Measurements from ENCODE around the gene SORD.
"Not testable (repeated sequence)": the region's sequence is repeated elsewhere in the genome, so short reads cannot be mapped to it uniquely, and the experiment has no call there.

The SORD gene

DNA sequence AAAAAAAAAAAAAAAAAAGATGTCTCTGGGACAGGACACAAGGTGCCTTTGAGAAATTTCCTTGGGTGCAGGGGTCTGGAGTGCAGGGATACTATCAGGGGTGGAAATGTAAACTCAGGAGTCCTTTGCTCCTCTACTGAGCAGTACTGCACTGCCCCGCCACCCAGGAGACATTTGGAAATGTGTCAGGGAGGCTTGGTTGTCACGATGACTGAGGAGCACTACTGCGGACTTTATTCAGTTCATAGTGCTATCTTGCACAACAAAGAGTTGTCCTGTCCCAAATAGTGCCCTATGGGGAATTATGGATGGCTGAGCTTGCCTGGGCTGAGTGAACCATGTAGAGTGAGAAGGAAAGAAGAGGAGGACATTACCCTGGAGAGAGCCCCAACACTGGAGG lies 2.6 kb downstream of the SORD start:
- DNase-seq, result not testable (repeated sequence)

DNA sequence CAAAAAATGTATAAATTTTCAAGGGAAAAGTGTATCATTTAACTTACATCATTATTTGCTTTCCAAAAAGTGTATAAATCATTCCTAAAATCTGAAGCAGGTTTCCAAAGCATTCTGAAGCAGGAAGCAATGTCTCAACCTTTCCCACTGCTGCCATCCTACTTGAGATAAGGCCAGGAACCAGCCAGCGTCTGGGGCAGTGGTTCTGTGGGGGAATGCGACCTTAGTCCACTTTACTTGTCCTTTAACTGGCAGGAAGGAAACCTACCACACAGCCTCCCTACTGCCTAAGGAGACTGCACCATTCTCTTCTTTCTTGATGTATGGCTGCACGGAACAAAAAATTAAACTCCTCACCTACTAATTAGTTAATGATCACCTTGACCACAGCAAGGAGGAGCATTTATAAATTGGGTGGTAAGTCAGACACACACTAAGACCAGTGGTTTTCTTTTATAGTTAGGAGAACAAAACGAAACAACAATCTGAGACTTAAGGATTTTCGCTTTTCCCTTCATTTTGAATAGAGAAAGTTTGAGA lies 3.7 kb downstream of the SORD start:
- DNase-seq, result no peak

DNA sequence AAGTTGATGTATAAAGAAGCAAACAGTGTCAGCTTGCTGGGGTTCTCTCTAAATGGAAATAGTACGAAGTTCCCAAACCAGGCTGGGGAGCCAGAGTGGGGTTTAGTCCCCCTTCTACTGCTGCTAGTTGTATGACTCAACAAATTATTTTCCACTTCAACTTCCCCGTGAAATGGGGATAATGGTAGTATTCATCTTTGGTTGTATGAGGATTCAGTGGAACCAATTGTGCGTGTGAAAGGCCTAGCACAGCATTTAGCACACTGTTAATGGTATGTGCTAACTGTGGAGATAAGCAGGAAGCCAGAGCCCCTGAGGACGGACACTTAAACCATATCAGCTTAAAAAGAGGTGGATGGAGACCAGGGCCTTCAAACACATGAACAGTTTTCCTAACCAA lies 4.2 kb downstream of the SORD start:
- DNase-seq, result no peak

DNA sequence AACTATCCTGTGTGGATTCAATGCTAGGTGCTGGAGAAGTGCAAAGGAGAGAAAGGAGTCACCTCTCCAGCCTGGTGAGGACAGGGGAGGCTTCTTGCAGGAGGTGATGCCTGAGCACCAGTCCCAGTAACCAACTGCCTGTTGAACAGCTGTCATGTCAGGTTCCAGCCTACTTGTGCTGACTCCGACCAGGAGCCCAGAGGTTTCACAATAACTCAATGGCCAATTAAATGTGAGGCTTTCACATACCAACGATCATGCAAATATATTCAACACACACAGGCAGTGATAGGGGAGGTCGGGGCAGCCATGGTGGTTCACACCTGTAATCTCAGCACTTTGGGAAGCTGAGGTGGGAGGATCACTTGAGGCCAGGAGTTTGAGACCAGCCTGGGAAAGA lies 7.7 kb downstream of the SORD start:
- DNase-seq, result no peak

DNA sequence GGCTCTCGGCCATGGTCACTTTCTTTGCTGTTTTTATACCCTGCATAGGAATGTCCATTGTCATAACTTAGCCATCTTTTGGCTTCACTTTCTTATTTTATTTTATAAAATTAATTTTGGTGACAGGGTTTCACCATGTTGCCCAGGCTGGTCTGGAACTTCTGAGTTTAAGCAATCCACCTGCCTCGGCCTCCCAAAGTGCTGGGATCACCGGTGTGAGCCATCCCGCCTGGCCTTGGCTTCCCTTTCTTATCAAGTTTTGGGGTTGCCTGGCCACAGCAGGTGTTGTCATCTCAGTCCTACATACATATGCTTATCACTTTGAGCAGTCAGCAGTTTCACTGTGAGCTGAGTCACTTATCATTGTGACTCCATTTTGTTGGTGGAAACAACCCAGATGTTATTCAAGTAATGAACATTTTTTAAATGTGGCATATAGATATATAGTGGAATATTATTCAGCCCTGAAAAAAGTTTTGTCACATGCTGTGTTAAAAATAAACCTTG lies 8.6 kb downstream of the SORD start:
- not testable (repeated sequence) for DNase-seq

DNA sequence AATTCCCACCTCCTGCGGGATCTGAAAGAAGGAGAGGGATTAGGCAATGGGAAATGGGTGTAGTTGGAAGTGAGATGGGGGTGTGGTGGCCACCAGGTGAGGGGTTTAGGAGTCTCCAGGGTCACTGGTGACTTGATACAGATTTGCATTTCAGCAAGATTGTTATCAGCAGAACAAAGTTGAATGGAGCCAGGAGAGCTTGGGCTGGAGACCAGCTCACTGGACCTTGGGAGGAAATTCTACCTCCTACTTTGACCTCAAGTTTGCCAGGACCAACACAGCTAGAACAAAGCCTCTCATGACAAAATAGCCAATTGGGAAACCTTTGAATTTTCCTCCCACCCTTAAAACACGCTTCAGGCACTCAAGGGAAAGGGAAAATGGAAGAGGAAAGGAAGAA lies 9.5 kb downstream of the SORD start:
- DNase-seq, result not testable (repeated sequence)

DNA sequence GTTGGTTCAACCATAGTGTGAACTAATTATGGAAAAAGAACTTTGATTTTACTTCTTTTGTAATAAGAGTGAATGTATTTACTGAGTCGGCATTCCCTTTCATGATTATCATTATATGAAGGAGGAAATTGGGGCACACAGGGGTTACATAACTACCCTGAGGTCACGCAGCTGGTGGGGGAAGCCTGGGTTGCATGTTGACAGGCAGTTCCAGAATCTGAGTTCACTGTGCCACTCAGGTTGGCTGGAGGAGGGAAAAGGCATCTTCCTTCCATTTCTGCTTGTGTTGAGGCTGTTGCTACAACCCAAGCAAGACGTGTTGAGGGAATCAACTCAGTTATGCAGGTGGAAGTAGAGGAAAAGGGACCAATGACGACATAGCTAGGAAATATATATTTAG lies 11.1 kb downstream of the SORD start:
- not testable (repeated sequence) for DNase-seq

DNA sequence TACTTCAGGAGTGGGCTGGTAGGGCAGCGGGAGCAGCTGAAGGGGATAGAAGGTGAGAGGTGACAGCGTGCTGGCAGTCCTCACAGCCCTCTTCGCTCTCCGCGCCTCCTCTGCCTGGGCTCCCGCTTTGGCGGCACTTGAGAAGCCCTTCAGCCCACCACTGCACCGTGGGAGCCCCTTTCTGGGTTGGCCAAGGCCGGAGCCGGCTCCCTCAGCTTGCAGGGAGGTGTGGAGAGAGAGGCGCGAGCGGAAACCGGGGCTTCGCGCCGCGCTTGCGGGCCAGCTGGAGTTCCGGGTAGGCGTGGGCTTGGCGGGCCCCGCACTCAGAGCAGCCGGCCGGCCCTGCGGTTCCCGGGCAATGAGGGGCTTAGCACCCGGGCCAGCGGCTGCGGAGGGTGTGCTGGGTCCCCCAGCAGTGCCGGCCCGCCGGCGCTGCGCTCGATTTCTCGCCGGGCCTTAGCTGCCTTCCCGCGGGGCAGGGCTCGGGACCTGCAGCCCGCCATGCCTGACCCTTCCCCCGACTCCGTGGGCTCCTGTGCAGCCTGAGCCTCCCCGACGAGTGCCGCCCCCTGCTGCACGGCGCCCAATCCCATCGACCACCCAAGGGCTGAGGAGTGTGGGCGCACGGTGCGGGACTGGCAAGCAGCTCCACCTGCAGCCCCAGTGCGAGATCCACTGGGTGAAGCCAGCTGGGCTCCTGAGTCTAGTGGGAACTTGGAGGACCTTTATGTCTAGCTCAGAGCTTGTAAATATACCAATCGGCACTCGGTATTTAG lies 11.8 kb downstream of the SORD start:
- DNase-seq, result not testable (repeated sequence)

DNA sequence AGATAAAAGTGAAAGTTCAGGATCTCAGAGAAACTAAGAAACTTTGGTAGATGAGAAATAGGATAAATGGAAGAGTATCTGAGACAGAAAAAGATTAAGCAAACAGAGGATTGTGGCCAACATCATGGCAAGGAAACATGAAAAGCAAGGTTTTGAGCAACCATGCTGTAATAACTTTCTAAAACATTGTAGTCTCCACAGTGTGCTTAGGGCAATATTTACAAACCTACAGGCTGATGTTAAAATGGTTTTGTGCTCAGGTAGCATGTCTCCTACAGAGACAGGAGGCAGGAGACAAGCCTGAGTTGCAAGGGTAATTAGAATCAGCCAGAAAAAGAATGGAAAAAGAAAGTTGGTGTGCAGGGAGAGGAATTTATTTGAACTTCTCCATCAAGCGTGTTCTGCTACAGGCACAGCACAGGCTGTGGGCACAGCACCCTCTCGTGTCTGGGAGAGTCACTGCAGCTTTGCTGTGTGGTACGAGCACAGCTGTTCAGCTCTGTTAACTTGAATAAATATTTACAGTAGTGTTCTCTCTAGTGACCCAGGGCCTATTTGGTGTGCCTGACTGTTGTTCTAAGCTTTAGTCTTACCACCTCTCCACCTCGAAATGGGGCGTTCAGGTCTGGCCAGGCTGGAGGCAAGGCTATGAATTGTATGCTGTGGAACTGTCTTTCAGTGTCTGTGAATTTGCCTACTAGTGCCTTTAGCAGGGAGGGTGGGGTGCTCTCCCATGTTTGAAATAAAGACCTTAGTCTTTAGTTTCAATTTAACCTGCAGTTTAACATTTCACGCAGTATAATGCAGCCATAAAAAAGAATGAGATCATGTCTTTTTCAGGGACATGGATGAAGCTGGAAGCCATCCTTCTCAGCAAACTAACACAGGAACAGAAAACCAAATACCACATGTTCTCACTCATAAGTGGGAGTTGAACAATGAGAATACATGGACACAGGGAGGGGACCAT lies 14.1 kb downstream of the SORD start:
- DNase-seq, result peak; percentile 62

DNA sequence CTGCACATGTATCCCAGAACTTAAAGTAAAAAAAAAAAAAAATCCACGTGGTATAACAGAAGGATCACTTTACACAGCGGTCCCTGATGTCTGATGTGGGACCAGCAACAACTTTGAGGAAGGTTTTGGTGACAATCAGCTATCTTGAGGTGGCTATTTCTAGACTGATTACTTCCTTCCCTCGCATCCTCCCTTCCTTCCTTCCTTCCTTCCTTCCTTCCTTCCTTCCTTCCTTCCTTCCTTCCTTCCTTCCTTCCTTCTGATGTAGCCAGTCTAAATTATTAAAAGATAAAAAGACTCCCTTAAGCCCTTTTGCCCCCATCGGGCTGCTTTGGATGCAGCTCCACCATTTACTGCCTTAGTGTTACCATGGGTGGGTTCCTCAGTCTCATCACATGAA lies 14.9 kb downstream of the SORD start:
- DNase-seq, result no peak

DNA sequence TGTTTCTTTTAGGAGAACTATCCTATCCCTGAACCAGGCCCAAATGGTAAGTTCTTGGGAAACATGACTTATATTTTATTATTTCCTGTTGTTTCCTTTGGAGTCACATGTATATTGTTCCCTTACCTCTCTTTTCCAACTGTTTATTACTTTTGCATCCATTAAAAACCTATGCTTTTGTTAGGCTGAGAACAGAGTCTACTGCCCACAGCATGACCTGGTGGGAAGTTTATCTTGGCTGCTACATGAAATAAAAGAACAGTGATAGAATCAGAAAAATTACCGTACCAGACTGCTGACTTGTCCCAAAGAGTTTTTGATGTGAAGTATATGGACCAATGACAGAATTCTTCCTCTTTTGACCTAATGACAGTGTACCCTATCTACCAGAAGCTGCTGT lies 17.4 kb downstream of the SORD start:
- DNase-seq, result not testable (repeated sequence)

DNA sequence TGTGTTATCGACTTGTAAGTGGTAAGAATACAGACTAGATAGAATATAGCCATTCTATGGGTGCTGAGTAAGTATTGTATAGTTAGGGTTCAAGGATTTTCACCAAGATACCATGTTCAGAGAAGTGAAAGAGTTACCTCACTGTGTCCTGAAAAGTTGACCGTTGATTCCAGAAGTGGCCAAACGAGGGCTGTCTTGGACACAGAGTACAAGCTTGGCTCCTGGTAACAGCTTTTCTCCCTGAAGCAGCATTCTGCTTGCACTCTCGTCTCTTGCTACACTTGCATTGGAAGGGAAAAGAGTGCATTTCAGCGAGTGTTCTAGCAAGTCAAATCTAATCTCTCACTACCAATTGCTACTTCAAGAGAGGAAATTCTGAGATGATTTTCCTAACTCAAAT lies 18.5 kb downstream of the SORD start:
- not testable (repeated sequence) for DNase-seq

DNA sequence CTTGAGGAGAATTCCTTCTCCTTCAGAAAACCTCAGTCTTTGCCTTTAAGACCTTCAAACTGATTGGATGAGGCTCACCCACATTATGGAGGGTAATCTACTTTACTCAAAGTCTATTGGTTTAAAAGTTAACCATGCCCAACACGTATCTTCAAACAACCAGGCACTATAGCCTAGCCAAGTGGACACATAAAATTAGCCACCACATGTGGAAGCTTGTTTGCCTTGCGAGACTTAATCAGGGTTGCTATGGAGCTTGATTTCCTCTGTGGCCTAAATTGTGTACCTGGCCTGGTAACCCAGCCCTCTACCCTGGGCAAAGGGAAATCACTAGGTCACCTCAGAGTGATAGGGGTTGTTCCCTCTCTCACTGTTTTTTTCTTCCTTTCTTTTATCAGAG lies 19.9 kb downstream of the SORD start:
- not testable (repeated sequence) for DNase-seq

DNA sequence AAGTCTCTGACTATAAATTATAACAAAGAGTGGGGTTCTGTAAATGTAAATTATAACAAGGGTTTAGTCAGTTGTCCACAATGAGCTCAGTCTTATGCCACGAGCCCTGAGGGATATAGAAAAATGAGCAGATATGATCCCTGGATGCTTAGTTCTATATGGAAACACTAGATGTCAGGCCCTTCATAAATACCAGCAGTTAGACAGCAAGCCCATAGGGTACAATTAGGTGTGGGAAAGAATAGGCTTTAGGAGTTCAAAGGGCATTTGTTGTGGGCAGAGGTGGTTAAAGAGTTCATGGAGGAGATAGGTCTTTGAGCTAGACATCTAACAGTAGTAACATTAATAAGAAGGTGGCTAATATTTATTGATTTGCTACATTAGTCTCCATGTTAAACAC lies 21.3 kb downstream of the SORD start:
- not testable (repeated sequence) for DNase-seq

DNA sequence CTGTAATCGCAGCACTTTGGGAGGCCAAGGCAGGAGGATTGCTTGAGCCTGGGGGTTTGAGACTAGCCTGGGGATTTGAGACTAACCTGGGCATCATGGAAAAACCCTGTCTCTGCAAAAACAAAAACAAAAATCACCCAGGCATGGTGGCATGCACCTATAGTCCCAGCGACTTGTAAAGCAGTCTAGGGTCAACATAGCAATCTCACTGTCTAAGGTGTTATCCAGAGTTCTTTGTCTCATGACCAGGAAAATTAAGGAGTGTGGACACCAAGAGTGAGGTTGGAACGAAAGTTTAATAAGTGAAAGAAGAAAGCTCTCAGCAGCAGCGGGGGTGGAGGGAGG lies 25.4 kb downstream of the SORD start:
- DNase-seq, result not testable (repeated sequence)

DNA sequence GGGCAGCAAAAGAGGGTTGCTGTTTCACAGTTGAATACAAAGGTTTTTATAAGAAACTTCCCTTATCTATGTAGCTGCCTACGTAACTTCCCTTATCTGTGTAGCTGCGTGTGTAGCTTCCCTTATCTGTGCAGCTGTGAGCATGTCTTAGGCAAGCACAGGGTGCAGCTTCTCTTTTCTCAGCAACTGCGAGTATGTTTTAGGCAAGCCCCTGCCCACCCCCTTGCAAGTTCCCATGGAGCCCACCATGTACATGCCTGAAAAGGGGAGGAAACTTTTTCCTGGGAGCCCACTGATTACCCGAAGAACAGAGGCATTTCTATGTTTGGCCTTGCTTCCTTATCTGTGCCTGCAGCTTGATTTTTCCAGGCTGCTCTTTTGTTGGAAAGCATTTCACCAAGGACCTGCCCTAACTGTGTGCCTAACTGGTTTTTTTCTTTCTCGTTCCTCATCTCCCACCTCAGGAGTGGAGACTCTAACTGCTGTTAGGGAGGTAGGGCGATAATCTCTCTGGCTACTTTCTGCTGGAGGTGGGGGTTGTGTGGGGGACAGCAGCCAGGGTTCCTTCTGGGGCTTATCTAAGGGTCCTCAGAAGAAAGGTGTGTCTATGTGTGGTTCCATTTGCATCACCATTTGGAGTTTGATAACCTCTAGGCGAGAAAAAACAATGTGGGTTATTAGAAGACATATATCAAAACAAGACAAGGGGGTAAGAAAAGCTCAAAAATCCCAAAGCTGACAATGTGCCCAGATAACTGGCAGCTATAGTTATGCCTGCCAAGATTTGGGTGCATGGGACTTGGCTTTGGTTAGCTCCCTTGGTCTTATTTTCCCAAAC lies 26.0 kb downstream of the SORD start:
- no peak for DNase-seq

DNA sequence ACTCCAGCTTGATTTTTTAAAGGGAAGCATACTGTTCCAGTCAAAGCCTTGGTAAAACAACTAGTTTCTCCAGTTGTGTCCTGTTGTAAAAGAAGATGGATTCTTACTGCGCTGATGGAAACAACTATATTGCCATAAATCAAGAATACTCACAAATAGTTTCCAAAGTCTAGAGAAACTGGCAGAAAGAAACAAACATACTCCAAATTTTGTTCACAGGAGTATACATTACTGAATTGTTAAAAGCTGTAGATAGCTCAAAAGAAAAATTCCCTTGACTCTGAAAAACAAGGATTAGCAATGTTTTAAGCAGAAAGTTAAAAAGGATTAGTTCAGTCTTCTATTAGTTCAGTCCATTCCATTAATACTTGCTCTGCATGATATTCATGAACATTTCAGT lies 27.6 kb downstream of the SORD start:
- DNase-seq, result no peak

DNA sequence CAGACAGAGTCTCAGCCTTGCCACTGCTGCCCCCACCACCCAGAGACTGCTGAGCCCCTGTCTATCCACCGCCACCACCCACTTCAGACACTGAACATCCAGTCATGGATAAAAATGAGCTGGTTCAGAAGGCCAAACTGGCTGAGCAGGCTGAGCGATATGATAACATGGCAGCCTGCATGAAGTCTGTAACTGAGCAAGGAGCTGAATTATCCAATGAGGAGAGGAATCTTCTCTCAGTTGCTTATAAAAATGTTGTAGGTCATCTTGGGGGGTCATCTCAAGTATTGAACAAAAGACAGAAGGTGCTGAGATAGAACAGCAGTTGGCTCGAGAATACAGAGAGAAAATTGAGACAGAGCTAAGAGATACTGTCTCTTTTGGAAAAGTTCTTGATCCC lies 29.7 kb downstream of the SORD start:
- not testable (repeated sequence) for DNase-seq

DNA sequence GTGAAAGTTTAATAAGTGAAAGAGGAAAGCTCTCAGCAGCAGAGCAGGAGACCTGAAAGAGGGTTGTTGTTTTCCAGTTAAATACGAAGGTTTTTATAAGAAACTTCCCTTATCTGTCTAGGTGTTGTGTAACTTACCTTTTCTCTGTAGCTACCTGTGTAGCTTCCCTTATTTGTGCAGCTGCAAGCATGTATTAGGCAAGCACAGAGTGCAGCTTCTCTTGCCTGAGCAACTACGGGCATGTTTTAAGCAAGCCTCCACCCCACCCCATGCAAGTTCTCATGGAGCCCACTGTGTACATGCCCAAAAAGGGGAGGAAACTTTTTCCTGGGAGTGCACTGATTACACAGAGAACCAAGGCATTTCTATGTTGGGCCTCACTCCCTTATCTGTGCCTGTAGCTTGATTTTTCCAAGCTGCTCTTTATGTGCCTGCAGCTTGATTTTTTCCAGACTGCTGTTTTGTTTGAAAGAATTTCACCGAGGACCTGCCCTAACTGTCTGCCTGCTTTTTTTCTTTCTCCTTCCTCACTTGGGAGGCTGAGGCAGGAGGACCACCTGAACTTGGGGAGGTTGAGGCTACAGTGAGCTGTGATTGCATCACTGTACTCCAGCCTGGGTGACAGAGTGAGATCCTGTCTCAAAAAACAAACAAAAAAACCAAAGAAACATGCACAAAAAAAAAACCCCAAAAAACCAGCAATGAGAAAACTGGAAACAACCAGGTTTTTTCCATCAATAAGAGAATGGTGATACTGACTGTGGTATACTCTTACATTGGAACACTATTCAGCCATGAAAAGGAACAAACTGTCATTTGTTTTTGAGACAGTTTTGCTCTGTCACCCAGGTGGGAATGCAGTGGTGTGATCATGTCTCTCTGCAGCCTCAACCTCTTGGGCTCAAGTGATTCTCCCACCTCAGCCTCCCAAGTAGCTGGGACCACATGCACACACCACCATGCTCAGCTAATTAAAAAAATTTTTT lies 36.0 kb downstream of the SORD start:
- DNase-seq, result not testable (repeated sequence)

DNA sequence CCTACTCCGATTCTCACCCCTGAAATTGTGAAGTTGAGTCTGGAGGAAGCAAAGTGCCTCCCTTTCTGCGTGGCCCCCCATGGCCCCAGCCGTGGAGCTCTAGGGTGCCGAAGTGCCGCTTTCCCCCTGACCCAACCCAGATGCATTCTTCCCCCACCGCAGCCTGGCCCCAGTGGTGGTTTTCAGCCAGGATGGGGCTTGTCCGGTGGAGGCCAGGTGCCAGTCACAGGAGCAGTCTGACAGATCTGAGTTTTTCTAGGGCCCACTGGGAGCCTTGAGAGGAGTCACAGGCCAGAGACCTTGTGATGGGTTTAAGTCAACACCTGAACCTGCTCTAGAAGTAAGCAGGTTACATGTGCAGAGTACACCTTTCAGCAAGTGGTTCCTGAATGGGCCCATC lies 39.3 kb downstream of the SORD start:
- DNase-seq, result not testable (repeated sequence)

DNA sequence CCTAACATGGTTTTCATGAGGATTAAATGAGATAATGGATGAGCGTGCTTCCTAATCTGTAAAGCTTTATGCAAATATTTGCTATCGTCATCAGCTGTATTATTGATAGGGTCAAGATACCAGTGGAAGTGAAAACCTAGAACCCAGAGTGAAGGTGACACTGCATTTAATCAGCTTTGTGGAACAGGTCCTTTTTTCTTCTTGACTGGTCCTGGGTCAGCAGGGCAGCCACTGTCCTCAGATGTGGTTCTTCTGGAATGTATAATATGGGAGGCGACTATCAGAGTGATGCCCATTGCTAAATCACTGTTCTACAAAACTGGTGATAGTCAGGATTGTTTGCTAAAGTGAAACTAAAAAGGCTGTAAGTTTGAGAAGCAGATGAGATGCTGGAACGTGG lies 41.4 kb downstream of the SORD start:
- no peak for DNase-seq
